B cell (primary cell): ENCODE data around the gene SLC16A2.

Experiments
- EZH2 ChIP-seq: IDR thresholded peaks from 2 replicates; pipeline ENCODE4 v1.6.1; 2012; ENCODE audit warnings: borderline replicate concordance, low read depth, mild to moderate bottlenecking, moderate library complexity, low read length; ENCODE audit not compliant: insufficient read depth, poor library complexity, severe bottlenecking
- TF ChIP-seq, protein P1 (sequence below): fragments of 200-600 bp; IDR thresholded peaks from one replicate; pipeline ENCODE4 v1.8.0; 2022; ENCODE audit warnings: antibody characterized with exemption, mild to moderate bottlenecking

DNA sequence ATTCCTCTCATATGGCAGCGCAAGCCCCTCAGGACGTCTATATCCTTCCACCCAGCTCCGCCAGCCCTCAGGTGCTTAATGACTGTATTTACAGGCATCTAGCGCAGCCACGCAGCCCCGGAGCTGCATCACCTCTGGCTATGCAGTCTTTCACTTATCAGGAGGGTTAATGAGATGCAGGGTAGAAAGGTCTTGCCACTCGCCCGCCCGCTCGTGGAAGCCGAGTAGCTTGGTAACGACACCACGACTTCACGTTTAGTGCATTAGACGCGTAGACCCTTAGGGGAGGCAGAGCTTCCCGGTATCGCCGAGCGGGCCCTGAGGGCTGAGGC, 1.5 kb upstream of the SLC16A2 start:
- no peak for TF ChIP-seq EZH2
- TF ChIP-seq, protein P1, sequence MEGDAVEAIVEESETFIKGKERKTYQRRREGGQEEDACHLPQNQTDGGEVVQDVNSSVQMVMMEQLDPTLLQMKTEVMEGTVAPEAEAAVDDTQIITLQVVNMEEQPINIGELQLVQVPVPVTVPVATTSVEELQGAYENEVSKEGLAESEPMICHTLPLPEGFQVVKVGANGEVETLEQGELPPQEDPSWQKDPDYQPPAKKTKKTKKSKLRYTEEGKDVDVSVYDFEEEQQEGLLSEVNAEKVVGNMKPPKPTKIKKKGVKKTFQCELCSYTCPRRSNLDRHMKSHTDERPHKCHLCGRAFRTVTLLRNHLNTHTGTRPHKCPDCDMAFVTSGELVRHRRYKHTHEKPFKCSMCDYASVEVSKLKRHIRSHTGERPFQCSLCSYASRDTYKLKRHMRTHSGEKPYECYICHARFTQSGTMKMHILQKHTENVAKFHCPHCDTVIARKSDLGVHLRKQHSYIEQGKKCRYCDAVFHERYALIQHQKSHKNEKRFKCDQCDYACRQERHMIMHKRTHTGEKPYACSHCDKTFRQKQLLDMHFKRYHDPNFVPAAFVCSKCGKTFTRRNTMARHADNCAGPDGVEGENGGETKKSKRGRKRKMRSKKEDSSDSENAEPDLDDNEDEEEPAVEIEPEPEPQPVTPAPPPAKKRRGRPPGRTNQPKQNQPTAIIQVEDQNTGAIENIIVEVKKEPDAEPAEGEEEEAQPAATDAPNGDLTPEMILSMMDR: no peak
